Measurements from ENCODE around the gene ADI1.
"Not testable (repeated sequence)": the region's sequence is repeated elsewhere in the genome, so short reads cannot be mapped to it uniquely, and the experiment has no call there.

The ADI1 gene

GRCh38 chr2:3449086-3449485, 70.2 kb downstream of the ADI1 start:
- in situ Hi-C loops (cut with HindIII; ENCODE audit: low pct_unique_long_range_greater_than_20kb, low sequenced_read_pairs): no loop called here
- no peak for TF ChIP-seq JUND (IDR thresholded peaks at IDR 0.05; ENCODE audit: low read depth)
- DNase-seq (ENCODE audit: low read depth in 1 of 2, low spot score in 1 of 2): no peak

DNA sequence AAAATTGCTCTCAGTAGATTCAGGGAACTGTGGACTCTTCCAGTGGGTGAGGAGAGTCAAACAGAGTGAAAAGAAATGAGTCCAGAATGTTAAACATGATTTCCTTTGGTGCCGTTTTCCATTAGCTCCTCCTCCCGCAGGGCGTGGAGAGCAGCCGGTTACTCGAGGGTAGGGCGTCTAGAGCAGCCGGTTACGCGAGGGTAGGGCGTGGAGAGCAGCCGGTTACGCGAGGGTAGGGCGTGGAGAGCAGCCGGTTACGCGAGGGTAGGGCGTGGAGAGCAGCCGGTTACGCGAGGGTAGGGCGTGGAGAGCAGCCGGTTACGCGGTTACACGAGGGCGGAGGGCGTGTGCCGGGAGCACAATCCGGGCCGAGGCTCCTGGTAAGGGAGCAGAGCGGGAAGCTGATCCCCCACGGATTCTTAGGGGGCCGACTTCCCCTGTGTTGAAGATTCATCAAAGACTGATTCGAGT, 70.9 kb downstream of the ADI1 start:
- DNase-seq (ENCODE audit: low read depth in 1 of 2, low spot score in 1 of 2); in situ Hi-C loops (cut with HindIII; ENCODE audit: low pct_unique_long_range_greater_than_20kb, low sequenced_read_pairs): not testable (repeated sequence)

DNA sequence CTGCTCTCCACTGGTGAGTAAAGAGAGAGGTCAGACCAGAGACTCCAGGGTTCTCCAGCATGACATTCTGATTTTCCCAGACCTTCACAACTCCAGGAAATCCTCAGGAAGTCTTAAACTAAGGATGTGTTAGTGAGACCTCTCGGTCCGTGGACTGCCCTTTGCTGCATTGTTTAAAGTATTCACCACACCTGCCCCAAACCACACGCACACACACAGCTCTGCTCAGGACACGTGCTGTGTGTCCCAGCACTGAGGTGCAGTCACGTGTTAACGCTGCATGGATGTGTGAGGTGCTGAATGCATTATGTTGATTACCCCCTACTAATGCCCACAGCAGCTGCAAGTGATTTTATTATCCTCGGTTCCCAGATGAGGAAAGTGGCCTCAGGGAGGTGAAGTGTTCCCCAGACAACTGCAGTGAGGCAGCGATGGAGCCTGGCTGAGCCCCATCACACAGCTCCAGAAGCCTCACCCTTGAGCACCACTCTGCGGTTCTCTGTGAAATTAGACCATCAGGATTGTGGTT, 71.5 kb downstream of the ADI1 start:
- TF ChIP-seq JUND (IDR thresholded peaks at IDR 0.05; ENCODE audit: low read depth): no peak
- in situ Hi-C loops (cut with HindIII; ENCODE audit: low pct_unique_long_range_greater_than_20kb, low sequenced_read_pairs): no loop called here
- no peak for DNase-seq (ENCODE audit: low read depth in 1 of 2, low spot score in 1 of 2)
